ENCODE data around the gene WDR88. TPM values are rescaled to one million over a fixed set of nuclear protein-coding genes. Genes with fewer than 3 reads are reported as not detected.
"Not testable (repeated sequence)": the region's sequence is repeated elsewhere in the genome, so short reads cannot be mapped to it uniquely, and the experiment has no call there.

WDR88 gene
- polyA plus RNA-seq, 2 of the 4 experiments (the other 2 are of a cell fraction) = 0.04 TPM; not detected in 1

GRCh38 chr19:33150852-33151518 is 19.1 kb downstream of the WDR88 start:
- TF ChIP-seq FOXS1 (CRISPR knock-in tag; IDR thresholded peaks at IDR 0.05) = no peak
- TF ChIP-seq RARB (CRISPR knock-in tag; IDR thresholded peaks at IDR 0.05) = no peak
- ChIA-PET POLR2A (interaction anchor here (1.0 kb wide), 1 partner anchor 26 kb away, joined by 3 read pairs; no protein-coding TSS in a partner anchor), CTCF (interaction anchor here (1.3 to 10.2 kb wide), 10 partner anchors 8 to 256 kb away, joined by 3 to 162 read pairs (median 8); no protein-coding TSS in a partner anchor)
- Histone ChIP-seq H3K4me3 (no peak overlapping the region), H3K27ac (no peak overlapping the region), H3K9me3 (no peaks in the 10 kb centered on the region), H3K4me1 (no peaks in the 10 kb centered on the region), H3K4me2 (no peak overlapping the region)
- DNase-seq (ENCODE audit: low read depth in 1 of 2, low spot score in 1 of 2) (no peak), ATAC-seq (peak in 1 of 2 experiments; percentile 9; a peak in 1 of 6 replicates), FAIRE-seq (no peak)
- 61% methylated on average over 14 of the region's 14 CpGs for WGBS (ENCODE audit: missing lambda C conversion rate)

- TF ChIP-seq USF2 (IDR thresholded peaks at IDR 0.05) (no peak), RCOR1 (IDR thresholded peaks at IDR 0.05; ENCODE audit: low read depth, low read length) (no peak), KDM1A (IDR thresholded peaks at IDR 0.05; ENCODE audit: low read depth) (no peak), CBX8 (IDR thresholded peaks at IDR 0.05) (no peak), CEBPB (IDR thresholded peaks at IDR 0.05) (peak; percentile 36 to 52; a peak in 3 of 4 replicates), CHD2 (IDR thresholded peaks at IDR 0.05; ENCODE audit: low read length, partially characterized antibody) (no peak), HDAC2 (IDR thresholded peaks at IDR 0.05) (no peak), HOXB13 (CRISPR knock-in tag; IDR thresholded peaks at IDR 0.05; ENCODE audit: low read depth) (no peak), FOXS1 (CRISPR knock-in tag; IDR thresholded peaks at IDR 0.05) (no peak)
- no peak for ATAC-seq
- ChIA-PET POLR2A (interaction anchor here (1.2 kb wide), 1 partner anchor 24 kb away, joined by 3 read pairs; no protein-coding TSS in a partner anchor), CTCF (interaction anchor here (0.7 to 10.2 kb wide), 12 partner anchors 8 to 264 kb away, joined by 3 to 162 read pairs (median 7); no protein-coding TSS in a partner anchor)
- Histone ChIP-seq H3K4me3 (no peak overlapping the region), H3K4me2 (no peak overlapping the region), H3K4me1 (no peaks in the 10 kb centered on the region), H3K27ac (no peak overlapping the region), H3K9me3 (no peaks in the 10 kb centered on the region)
- FAIRE-seq = peak; percentile 49
- no peak for DNase-seq (ENCODE audit: low read depth in 1 of 2, low spot score in 1 of 2)
- 53% methylated on average over 2 of the region's 2 CpGs for WGBS (ENCODE audit: missing lambda C conversion rate)
Measured at GRCh38 chr19:33152176-33152575, 20.3 kb downstream of the WDR88 start.

GRCh38 chr19:33152625-33153024 is 20.7 kb downstream of the WDR88 start:
- not testable (repeated sequence) for H3K4me2 ChIP-seq; H3K4me1 ChIP-seq; H3K27ac ChIP-seq; DNase-seq (ENCODE audit: low read depth in 1 of 2, low spot score in 1 of 2); ATAC-seq; H3K9me3 ChIP-seq; H3K4me3 ChIP-seq; FAIRE-seq
- ChIA-PET CTCF (interaction anchor here (0.7 to 10.2 kb wide), 10 partner anchors 8 to 619 kb away, joined by 3 to 162 read pairs (median 6); no protein-coding TSS in a partner anchor), POLR2A (interaction anchor here (1.2 kb wide), 1 partner anchor 24 kb away, joined by 3 read pairs; no protein-coding TSS in a partner anchor)
- 65% methylated on average over 4 of the region's 4 CpGs for WGBS (ENCODE audit: missing lambda C conversion rate)

GRCh38 chr19:33154313-33154712 is 22.4 kb downstream of the WDR88 start:
- ChIA-PET POLR2A (interaction anchor here (1.7 kb wide), 1 partner anchor 22 kb away, joined by 8 read pairs; no protein-coding TSS in a partner anchor), CTCF (interaction anchor here (8.4 to 14.6 kb wide), 3 partner anchors 9 to 30 kb away, joined by 74 to 113 read pairs (median 97); no protein-coding TSS in a partner anchor)
- ATAC-seq; DNase-seq (ENCODE audit: low read depth in 1 of 2, low spot score in 1 of 2); H3K4me1 ChIP-seq; H3K4me2 ChIP-seq; FAIRE-seq; H3K27ac ChIP-seq; H3K9me3 ChIP-seq; H3K4me3 ChIP-seq: not testable (repeated sequence)
- 71% methylated on average over 6 of the region's 6 CpGs for WGBS (ENCODE audit: missing lambda C conversion rate)

- Histone ChIP-seq H3K27ac (no peak overlapping the region), H3K9me3 (no peaks in the 10 kb centered on the region), H3K4me3 (no peak overlapping the region), H3K4me2 (no peak overlapping the region), H3K4me1 (peaks cover 7% of the 10 kb centered on the region; the same call in 2 of the 3 replicates)
- ChIA-PET CTCF (interaction anchor here (0.7 to 14.6 kb wide), 10 partner anchors 10 to 615 kb away, joined by 3 to 113 read pairs (median 7); no protein-coding TSS in a partner anchor), POLR2A (interaction anchor here (1.0 kb wide), 1 partner anchor 20 kb away, joined by 4 read pairs; no protein-coding TSS in a partner anchor)
- TF ChIP-seq HOXB13 (CRISPR knock-in tag; IDR thresholded peaks at IDR 0.05; ENCODE audit: low read depth) (no peak), TP53 (CRISPR knock-in tag; IDR thresholded peaks at IDR 0.05) (no peak), EHMT2 (IDR thresholded peaks at IDR 0.05; ENCODE audit: low read depth) (no peak), BCL3 (IDR thresholded peaks at IDR 0.05) (no peak), HEYL (CRISPR knock-in tag; IDR thresholded peaks at IDR 0.05) (no peak), ZNF302 (CRISPR knock-in tag; IDR thresholded peaks at IDR 0.05) (no peak), ZC3H11A (IDR thresholded peaks at IDR 0.05) (no peak), SREBF2 (IDR thresholded peaks at IDR 0.05) (no peak), EP300 (IDR thresholded peaks at IDR 0.05) (no peak), CHD2 (IDR thresholded peaks at IDR 0.05; ENCODE audit: low read length, partially characterized antibody) (no peak), NPAS2 (CRISPR knock-in tag; IDR thresholded peaks at IDR 0.05; ENCODE audit: borderline replicate concordance) (no peak), NR3C1 (IDR thresholded peaks at IDR 0.05) (no peak), RFX5 (IDR thresholded peaks at IDR 0.05) (no peak)
- DNase-seq (ENCODE audit: low read depth in 1 of 2, low spot score in 1 of 2) (no peak), FAIRE-seq (no peak), ATAC-seq (peak in 1 of 2 experiments; percentile 26; a peak in 1 of 6 replicates)
- WGBS (ENCODE audit: missing lambda C conversion rate) = 80% methylated on average over 5 of the region's 5 CpGs
Measured at GRCh38 chr19:33156334-33156733, 24.4 kb downstream of the WDR88 start.

Data from A549 (cell line).